Transverse colon (tissue), 4 donors: ENCODE data around the gene MID1. TPM values are rescaled to one million over a fixed set of nuclear protein-coding genes. Genes with fewer than 3 reads are reported as not detected.
A peak's percentile ranks its signal among the peaks of the same experiment; 100 is the strongest.

Experiments used
- DNase-seq: peaks from one replicate; pipeline ENCODE4 v3.0.0-alpha.2; 2019
- H3K27ac ChIP-seq, 4 donors: fragments of 200-600 bp; sonication (generic); 2 replicates each; pipeline ENCODE4 v1.5.1; 2016 to 2018; ENCODE audit warnings: inconsistent platforms in 4 of 4
- H3K27me3 ChIP-seq: fragments of 200-600 bp; sonication (generic); 2 replicates; pipeline ENCODE4 v1.5.1; 2017; ENCODE audit warnings: inconsistent platforms
- H3K36me3 ChIP-seq, 4 donors: fragments of 200-600 bp; sonication (generic); 2 replicates each; pipeline ENCODE4 v1.5.1; 2017 to 2019; ENCODE audit warnings: inconsistent platforms in 4 of 4
- H3K4me1 ChIP-seq, 4 donors: fragments of 200-600 bp; sonication (generic); 2 replicates each; pipeline ENCODE4 v1.5.1; 2017 to 2020; ENCODE audit warnings: inconsistent platforms in 4 of 4
- H3K4me3 ChIP-seq, 4 donors: fragments of 200-600 bp; sonication (generic); 1 replicate in 1 of 4; 2 replicates in 3 of 4; pipeline versions ENCODE4 v1.5.1 to v1.6.1; 2017 to 2019; ENCODE audit warnings: inconsistent platforms in 4 of 4
- H3K9me3 ChIP-seq, 2 donors: fragments of 200-600 bp; sonication (generic); 2 replicates each; pipeline ENCODE4 v1.5.1; 2017 to 2019; ENCODE audit warnings: inconsistent platforms in 2 of 2
- CTCF ChIP-seq, 5 experiments: fragments of 200-600 bp in 3 of 5; fragments of 450-650 bp in 2 of 5; sonication (generic) in 3 of 5; IDR thresholded peaks; 1 replicate in 2 of 5; 2 replicates in 3 of 5; pipeline ENCODE4 v1.5.1; 2016 to 2017; ENCODE audit warnings: antibody characterized with exemption in 5 of 5, inconsistent platforms in 3 of 5, mild to moderate bottlenecking in 2 of 5, moderate library complexity in 1 of 5
- EP300 ChIP-seq: sonication (generic); formaldehyde crosslinking; IDR thresholded peaks from one replicate; pipeline ENCODE4 v1.6.1; 2017; ENCODE audit warnings: antibody characterized with exemption, low read depth
- POLR2A ChIP-seq: fragments of 450-650 bp; IDR thresholded peaks from one replicate; pipeline ENCODE4 v1.6.1; 2016; ENCODE audit warnings: antibody characterized with exemption, mild to moderate bottlenecking, moderate library complexity
- POLR2AphosphoS5 ChIP-seq, 3 donors: sonication (generic); formaldehyde crosslinking; IDR thresholded peaks; one replicate each; pipeline ENCODE4 v1.6.1; 2016; ENCODE audit warnings: antibody characterized with exemption in 3 of 3
- WGBS, 2 donors: methylation state at CpG; one replicate each; pipeline ENCODE4 v1.1.5; 2018; ENCODE audit warnings: low coverage in 1 of 2; 5-methylcytosine and 5-hydroxymethylcytosine counted together
- in situ Hi-C, 4 donors: fragments of 200-750 bp; cut with MboI; loops; one replicate each; pipeline versions ENCODE4 v1.15.0 to v1.15.1; 2017; ENCODE audit warnings: low sequenced_read_pairs in 3 of 4, low pct_ligation_motif_present in 1 of 4, low pct_unique_long_range_greater_than_20kb in 1 of 4
- intact Hi-C: fragments of 100-400 bp; cut with DNase I; formaldehyde crosslinking; loops from one replicate; pipeline ENCODE4 v1.15.1; 2023; ENCODE audit warnings: low total_unique reads
- total RNA-seq, 4 donors: library from RNA; depleted of rRNA; stranded (reverse); fragments of >200 nt; gene quantifications; one replicate each; pipeline ENCODE4 v1.1.0, GENCODE V29; 2016

Gene MID1
- total RNA-seq, 4 donors from 2014 or later = 27.0 to 85.2 (median 37.7) TPM

GRCh38 chrX:10660171-10660570 is 39.8 kb upstream of the MID1 start:
- 50% methylated on average over 6 of the region's 6 CpGs; no CpG with 5 or more reads in 1 of the 2 donors for WGBS, 2 donors
- no peaks in the 10 kb centered on the region for H3K27me3 ChIP-seq
- H3K4me1 ChIP-seq = no peaks in the 10 kb centered on the region
- no peaks in the 10 kb centered on the region for H3K9me3 ChIP-seq
- intact Hi-C loops (no loop called here), in situ Hi-C loops (no loop called here)
- no peaks in the 10 kb centered on the region for H3K36me3 ChIP-seq
- H3K4me3 ChIP-seq = no peak overlapping the region
- no peak for TF ChIP-seq POLR2A
- no peak for TF ChIP-seq CTCF (IDR thresholded peaks at IDR 0.05)
- H3K27ac ChIP-seq = no peak overlapping the region
- no peak for DNase-seq

- TF ChIP-seq CTCF (IDR thresholded peaks at IDR 0.05) = no peak
- TF ChIP-seq POLR2AphosphoS5 (IDR thresholded peaks at IDR 0.05) = peak in 1 of 3 donors; percentile 40
- in situ Hi-C loops = no loop called here
- no peak for DNase-seq
- Histone ChIP-seq H3K27me3 (no peaks in the 10 kb centered on the region), H3K36me3 (no peaks in the 10 kb centered on the region), H3K4me1 (no peaks in the 10 kb centered on the region), H3K27ac (no peak overlapping the region), H3K9me3 (no peaks in the 10 kb centered on the region), H3K4me3 (no peak overlapping the region)
- 8 to 33% methylated on average over 1 of the region's 1 CpG for WGBS, 2 donors
- intact Hi-C loops = no loop called here
Observed at GRCh38 chrX:10656214-10656613, 35.8 kb upstream of the MID1 start.

- in situ Hi-C loops = no loop called here
- intact Hi-C loops = no loop called here
- WGBS, 2 donors = 38 to 70% methylated on average over 2 to 3 of the region's 3 CpGs
- Histone ChIP-seq H3K27ac (no peak overlapping the region), H3K9me3 (no peaks in the 10 kb centered on the region), H3K4me1 (no peaks in the 10 kb centered on the region), H3K27me3 (no peaks in the 10 kb centered on the region), H3K36me3 (no peaks in the 10 kb centered on the region), H3K4me3 (no peak overlapping the region)
- DNase-seq = no peak
- TF ChIP-seq POLR2AphosphoS5 (IDR thresholded peaks at IDR 0.05) (no peak), EP300 (no peak), CTCF (IDR thresholded peaks at IDR 0.05) (no peak), POLR2A (no peak)
Observed at GRCh38 chrX:10654960-10655359, 34.6 kb upstream of the MID1 start.

- Histone ChIP-seq H3K27me3 (no peaks in the 10 kb centered on the region), H3K4me1 (no peaks in the 10 kb centered on the region), H3K27ac (no peak overlapping the region), H3K4me3 (no peak overlapping the region), H3K9me3 (no peaks in the 10 kb centered on the region), H3K36me3 (no peaks in the 10 kb centered on the region)
- intact Hi-C loops (no loop called here), in situ Hi-C loops (no loop called here)
- TF ChIP-seq POLR2A (no peak), CTCF (IDR thresholded peaks at IDR 0.05) (no peak), POLR2AphosphoS5 (IDR thresholded peaks at IDR 0.05) (no peak), EP300 (no peak)
- no peak for DNase-seq
- WGBS, 2 donors = 86% methylated on average over 2 of the region's 2 CpGs; no CpG with 5 or more reads in 1 of the 2 donors
Observed at GRCh38 chrX:10653302-10653701, 32.9 kb upstream of the MID1 start.
